Measurements from ENCODE around the gene UBE2E2. TPM values are rescaled to one million over a fixed set of nuclear protein-coding genes. Genes with fewer than 3 reads are reported as not detected.

Gene UBE2E2
- total RNA-seq, 4 donors from 2014 or later: 3.1 to 58.5 (median 25.0) TPM

GRCh38 chr3:23455084-23455483 is 252.0 kb downstream of the UBE2E2 start:
- TF ChIP-seq CTCF (IDR thresholded peaks at IDR 0.05) (no peak), POLR2A (IDR thresholded peaks at IDR 0.05) (no peak)
- no peaks in the 10 kb centered on the region for H3K36me3 ChIP-seq
- no peaks in the 10 kb centered on the region for H3K4me1 ChIP-seq
- DNase-seq: no peak
- no peaks in the 10 kb centered on the region for H3K9me3 ChIP-seq
- H3K27ac ChIP-seq: no peak overlapping the region
- H3K4me3 ChIP-seq: no peak overlapping the region
- no peaks in the 10 kb centered on the region for H3K27me3 ChIP-seq
- intact Hi-C loops (cut with DNase I; ENCODE audit: low total_unique reads): no loop called here

GRCh38 chr3:23455775-23456174 is 252.6 kb downstream of the UBE2E2 start:
- H3K36me3 ChIP-seq: no peaks in the 10 kb centered on the region
- H3K27ac ChIP-seq: no peak overlapping the region
- no peaks in the 10 kb centered on the region for H3K27me3 ChIP-seq
- no peaks in the 10 kb centered on the region for H3K4me1 ChIP-seq
- TF ChIP-seq CTCF (IDR thresholded peaks at IDR 0.05): no peak
- no peak for TF ChIP-seq POLR2A (IDR thresholded peaks at IDR 0.05)
- H3K4me3 ChIP-seq: no peak overlapping the region
- no peak for DNase-seq
- no peaks in the 10 kb centered on the region for H3K9me3 ChIP-seq
- intact Hi-C loops (cut with DNase I; ENCODE audit: low total_unique reads): no loop called here

GRCh38 chr3:23457697-23458096 is 254.6 kb downstream of the UBE2E2 start:
- H3K27me3 ChIP-seq: no peaks in the 10 kb centered on the region
- TF ChIP-seq POLR2A (IDR thresholded peaks at IDR 0.05) (no peak), CTCF (IDR thresholded peaks at IDR 0.05) (no peak)
- no peaks in the 10 kb centered on the region for H3K36me3 ChIP-seq
- no peak overlapping the region for H3K4me3 ChIP-seq
- H3K4me1 ChIP-seq: no peaks in the 10 kb centered on the region
- no peaks in the 10 kb centered on the region for H3K9me3 ChIP-seq
- intact Hi-C loops (cut with DNase I; ENCODE audit: low total_unique reads): no loop called here
- H3K27ac ChIP-seq: no peak overlapping the region
- DNase-seq: no peak

GRCh38 chr3:23459465-23459864 is 256.3 kb downstream of the UBE2E2 start:
- H3K27ac ChIP-seq: no peak overlapping the region
- H3K4me3 ChIP-seq: no peak overlapping the region
- no peak for DNase-seq
- no peaks in the 10 kb centered on the region for H3K9me3 ChIP-seq
- no peaks in the 10 kb centered on the region for H3K27me3 ChIP-seq
- no peaks in the 10 kb centered on the region for H3K4me1 ChIP-seq
- TF ChIP-seq POLR2A (IDR thresholded peaks at IDR 0.05): no peak
- TF ChIP-seq CTCF (IDR thresholded peaks at IDR 0.05): no peak
- no peaks in the 10 kb centered on the region for H3K36me3 ChIP-seq
- intact Hi-C loops (cut with DNase I; ENCODE audit: low total_unique reads): no loop called here

- Histone ChIP-seq H3K27me3 (no peaks in the 10 kb centered on the region), H3K9me3 (no peaks in the 10 kb centered on the region), H3K36me3 (no peaks in the 10 kb centered on the region), H3K4me1 (no peaks in the 10 kb centered on the region), H3K4me3 (no peak overlapping the region), H3K27ac (no peak overlapping the region)
- no peak for TF ChIP-seq CTCF (IDR thresholded peaks at IDR 0.05)
- TF ChIP-seq POLR2A (IDR thresholded peaks at IDR 0.05): no peak
- intact Hi-C loops (cut with DNase I; ENCODE audit: low total_unique reads): no loop called here
- no peak for DNase-seq
Measured at GRCh38 chr3:23459889-23460546, 256.9 kb downstream of the UBE2E2 start.
